ENCODE results near the gene PRSS35.

PRSS35 gene

GRCh38 chr6:83490217-83490807, 22.0 kb upstream of the PRSS35 start:
- no peak for TF ChIP-seq CTCF (IDR thresholded peaks at IDR 0.05; ENCODE audit: extremely low read depth, missing control alignments)
- DNase-seq (ENCODE audit: low spot score), result no peak

- no peak for TF ChIP-seq CTCF (IDR thresholded peaks at IDR 0.05; ENCODE audit: extremely low read depth, missing control alignments)
- no peak for DNase-seq (ENCODE audit: low spot score)
Observed at GRCh38 chr6:83505356-83505755, 7.0 kb upstream of the PRSS35 start.

GRCh38 chr6:83509441-83509840, 2.9 kb upstream of the PRSS35 start:
- TF ChIP-seq CTCF (IDR thresholded peaks at IDR 0.05; ENCODE audit: extremely low read depth, missing control alignments), result no peak

GRCh38 chr6:83510791-83511190, 1.5 kb upstream of the PRSS35 start:
- no peak for DNase-seq (ENCODE audit: low spot score)
- TF ChIP-seq CTCF (IDR thresholded peaks at IDR 0.05; ENCODE audit: extremely low read depth, missing control alignments), result no peak

More at GRCh38 chr6:83509441-83509840, 2.9 kb upstream of the PRSS35 start:
- no peak for DNase-seq (ENCODE audit: low spot score)

GRCh38 chr6:83511266-83511665, 1.1 kb upstream of the PRSS35 start:
- TF ChIP-seq CTCF (IDR thresholded peaks at IDR 0.05; ENCODE audit: extremely low read depth, missing control alignments), result no peak
- DNase-seq (ENCODE audit: low spot score), result no peak

GRCh38 chr6:83514466-83514865, 2.1 kb downstream of the PRSS35 start:
- TF ChIP-seq CTCF (IDR thresholded peaks at IDR 0.05; ENCODE audit: extremely low read depth, missing control alignments), result no peak
- no peak for DNase-seq (ENCODE audit: low spot score)

- TF ChIP-seq CTCF (IDR thresholded peaks at IDR 0.05; ENCODE audit: extremely low read depth, missing control alignments), result peak; percentile 54
- peak; percentile 49 for DNase-seq (ENCODE audit: low spot score)
Observed at GRCh38 chr6:83514866-83515466, 2.6 kb downstream of the PRSS35 start.
